GM12878 (cell line): Measurements from ENCODE around the gene NUP62. TPM values are rescaled to one million over a fixed set of nuclear protein-coding genes. Genes with fewer than 3 reads are reported as not detected.

Experiments
- ATAC-seq: fragments of 200-7000 bp; cut with Tn5 transposase; 3 replicates; pipeline ENCODE4 v1.9.1; 2020; ENCODE audit warnings: mild to moderate bottlenecking, moderate library complexity
- BruUV-seq: library from RNA; stranded (reverse); fragments of 400-500 nt; replicated peaks from 2 replicates; lab custom pipeline; 2021; lab: Mats Ljungman, UMichigan
- CTCF ChIA-PET: fragments of 300-600 bp; sonication (Branson Sonifier 250); formaldehyde crosslinking; extraction: SDS; loops from one replicate; lab custom pipeline; 2021; ENCODE audit warnings: inconsistent platforms; lab: Yijun Ruan, JAX
- POLR2A ChIA-PET: fragments of 350-600 bp; formaldehyde crosslinking; extraction: SDS; loops from one replicate; lab custom pipeline; 2021; ENCODE audit warnings: inconsistent platforms; lab: Charles Lee
- RAD21 ChIA-PET: fragments of 300-600 bp; sonication (Branson Sonifier 250); formaldehyde crosslinking; loops from one replicate; lab custom pipeline; 2023; ENCODE audit warnings: antibody characterized with exemption; ENCODE audit not compliant: unreplicated experiment; lab: Charles Lee
- SMC1A ChIA-PET: fragments of 300-600 bp; sonication (Branson Sonifier 250); formaldehyde crosslinking; loops from one replicate; lab custom pipeline; 2023; ENCODE audit not compliant: unreplicated experiment, uncharacterized antibody; lab: Charles Lee
- DNase-seq: peaks from one replicate; pipeline ENCODE4 v3.0.0-alpha.2; 2011; ENCODE audit warnings: low read depth, low spot score
- FAIRE-seq: peaks from 3 replicates; lab custom pipeline; 2011; peaks lifted over from hg19 to GRCh38; lab: Jason Lieb, UNC
- H2AFZ ChIP-seq: 2 replicates; pipeline ENCODE4 v1.6.0; 2011; ENCODE audit warnings: low read depth, low read length, control low read depth; ENCODE audit not compliant: control insufficient read depth
- H3K27ac ChIP-seq: 2 replicates; pipeline ENCODE4 v1.5.1; 2011; ENCODE audit warnings: control low read depth; ENCODE audit not compliant: control insufficient read depth, insufficient read depth
- H3K27me3 ChIP-seq, 2 experiments: replicated peaks in 1 of 2; 2 replicates each; pipeline versions ENCODE4 v1.6.0 to v1.6.1; 2011; ENCODE audit warnings: low read length in 1 of 2; ENCODE audit not compliant: control insufficient read depth in 2 of 2, insufficient read depth in 2 of 2
- H3K36me3 ChIP-seq, 2 experiments: 2 replicates each; pipeline ENCODE4 v1.5.1; 2011; ENCODE audit warnings: low read length in 1 of 2; ENCODE audit not compliant: control insufficient read depth in 2 of 2, insufficient read depth in 2 of 2
- H3K4me1 ChIP-seq: 2 replicates; pipeline ENCODE4 v1.6.1; 2011; ENCODE audit warnings: mild to moderate bottlenecking, low read length, moderate library complexity, mixed read lengths; ENCODE audit not compliant: control insufficient read depth, insufficient read depth
- H3K4me2 ChIP-seq: 2 replicates; pipeline ENCODE4 v1.6.0; 2011; ENCODE audit warnings: control low read depth; ENCODE audit not compliant: control insufficient read depth, insufficient read depth
- H3K4me3 ChIP-seq: fragments of 200-600 bp; sonication (generic); 2 replicates; pipeline ENCODE4 v1.5.1; 2016
- H3K79me2 ChIP-seq: 2 replicates; pipeline ENCODE4 v1.6.0; 2011; ENCODE audit warnings: low read length; ENCODE audit not compliant: control insufficient read depth, insufficient read depth
- H3K9ac ChIP-seq: 2 replicates; pipeline ENCODE4 v1.8.0; 2011; ENCODE audit warnings: low read length, control low read depth, mixed read lengths; ENCODE audit not compliant: control insufficient read depth, insufficient read depth
- H3K9me3 ChIP-seq: replicated peaks from 3 replicates; pipeline ENCODE4 v1.5.1; 2011; ENCODE audit warnings: mild to moderate bottlenecking, low read length; ENCODE audit not compliant: control insufficient read depth, insufficient read depth
- H4K20me1 ChIP-seq: 2 replicates; pipeline ENCODE4 v1.6.0; 2011; ENCODE audit not compliant: control insufficient read depth, insufficient read depth
- BRCA1 ChIP-seq: IDR thresholded peaks from 2 replicates; pipeline ENCODE4 v1.6.1; 2011; ENCODE audit warnings: low read depth, low read length, improper control_type of control experiment
- CBX3 ChIP-seq: fragments of 200-600 bp; sonication (generic); IDR thresholded peaks from 2 replicates; pipeline ENCODE4 v1.6.1; 2016; ENCODE audit warnings: low read depth, borderline replicate concordance
- MXI1 ChIP-seq: fragments of 150-350 bp; IDR thresholded peaks from 2 replicates; pipeline ENCODE4 v1.6.1; 2011; ENCODE audit warnings: low read depth, mild to moderate bottlenecking, inconsistent platforms, low read length, improper control_type of control experiment
- SMAD1 ChIP-seq: fragments of 450-650 bp; IDR thresholded peaks from 2 replicates; pipeline ENCODE4 v1.6.1; 2018; ENCODE audit warnings: mild to moderate bottlenecking, low read depth; ENCODE audit not compliant: partially characterized antibody
- SUZ12 ChIP-seq: fragments of 200-600 bp; sonication (generic); IDR thresholded peaks from one replicate; pipeline ENCODE4 v1.6.1; 2018; ENCODE audit warnings: antibody characterized with exemption, mild to moderate bottlenecking; ENCODE audit not compliant: unreplicated experiment
- ZNF622 ChIP-seq: fragments of 450-650 bp; IDR thresholded peaks from 2 replicates; pipeline ENCODE4 v1.6.1; 2017; ENCODE audit warnings: mild to moderate bottlenecking, inconsistent platforms
- WGBS: methylation state at CpG from one replicate; pipeline ENCODE4 v1.1.6; 2016; ENCODE audit warnings: low lambda C conversion rate; ENCODE audit not compliant: insufficient replicate concordance, insufficient coverage; ENCODE audit errors: missing lambda C conversion rate; 5-methylcytosine and 5-hydroxymethylcytosine counted together
- in situ Hi-C: fragments of 300-500 bp; cut with MboI; formaldehyde crosslinking; loops from 9 replicates; pipeline ENCODE4 v1.14.3; 2018; ENCODE audit warnings: mixed read lengths
- intact Hi-C: fragments of 100-400 bp; cut with micrococcal nuclease; formaldehyde crosslinking; loops from one replicate; pipeline ENCODE4 v1.14.2; 2022; ENCODE audit not compliant: unreplicated experiment
- polyA plus RNA-seq, 11 experiments: library from polyadenylated mRNA; depleted of rRNA in 4 of 11; unstranded in 6 of 11; stranded (reverse) in 5 of 11; fragments of >200 nt; fragmentation: Nextera tagmentation in 4 of 11; fragmentation: Illumina TruSeq in 1 of 11; extraction: Ambion mirVana in 4 of 11; extraction: Trizol in 1 of 11; gene quantifications; 1 replicate in 1 of 11; 2 replicates in 10 of 11; pipeline versions ENCODE4 v1.2.1 to v1.2.3, GENCODE V29; 2011 to 2016; ENCODE audit warnings: inconsistent platforms in 2 of 11, missing spikeins in 2 of 11, low read depth in 1 of 11
- total RNA-seq, 4 experiments: library from RNA; depleted of rRNA in 3 of 4; stranded (reverse); fragments of >200 nt in 3 of 4; fragmentation: Illumina TruSeq in 1 of 4; extraction: Trizol in 1 of 4; gene quantifications; 2 replicates each; pipeline versions ENCODE4 v1.2.1 to v1.2.3, GENCODE V29; 2013 to 2021
- TF ChIP-seq, protein P1 (sequence below): IDR thresholded peaks from 2 replicates; pipeline ENCODE4 v1.6.1; 2011; ENCODE audit warnings: low read depth, low read length, improper control_type of control experiment, borderline replicate concordance
- TF ChIP-seq, protein P2 (sequence below): IDR thresholded peaks from 2 replicates; pipeline ENCODE4 v1.6.1; 2011; ENCODE audit warnings: borderline replicate concordance, low read depth, mild to moderate bottlenecking, moderate library complexity, low read length; ENCODE audit not compliant: insufficient read depth, poor library complexity, severe bottlenecking

Gene NUP62
- total and polyA plus RNA-seq, 10 of the 15 experiments (the other 5 are each of a cell fraction or from before 2014, with no cell fraction given): 19.5 to 110 (median 66.9) TPM

DNA sequence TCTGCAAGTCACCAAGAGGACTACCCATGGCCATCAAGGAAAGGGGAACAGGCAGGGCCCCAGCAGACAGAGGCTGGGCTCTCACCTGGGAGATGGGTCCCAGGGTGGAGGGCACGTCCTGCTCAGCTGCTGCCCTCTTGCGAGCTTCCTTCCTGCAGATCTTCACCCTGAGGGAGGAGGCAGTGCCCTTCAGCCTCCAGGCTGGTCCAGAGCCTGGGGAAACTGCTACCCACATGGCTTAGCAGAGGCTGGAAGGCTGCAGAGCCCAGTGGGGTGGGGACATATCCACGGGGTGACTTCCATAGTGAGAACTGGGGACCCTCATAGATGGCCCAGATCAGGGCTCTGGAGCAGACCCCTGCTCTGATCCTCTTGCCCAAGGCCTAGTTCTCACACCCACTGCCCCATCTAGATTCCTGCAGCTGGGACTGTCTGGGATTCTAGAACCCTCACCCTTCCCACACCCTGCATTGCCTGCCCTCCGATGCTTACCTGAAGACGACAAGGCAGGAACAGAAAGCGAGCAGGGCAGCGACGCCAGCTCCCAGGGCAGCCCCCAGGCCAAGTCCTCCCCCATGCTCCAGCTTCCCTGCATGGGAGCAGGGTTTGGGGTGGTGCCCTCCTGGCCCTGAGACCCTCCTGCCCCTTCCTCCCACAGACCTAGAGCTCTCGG is 22.6 kb upstream of the NUP62 start:
- no peak for FAIRE-seq
- H3K4me3 ChIP-seq: no peak overlapping the region
- no peak overlapping the region for H2AFZ ChIP-seq
- no peaks in the 10 kb centered on the region for H3K36me3 ChIP-seq
- ChIA-PET CTCF (interaction anchor here (0.9 to 1.5 kb wide), 2 partner anchors 14 to 184 kb away, joined by 3 to 5 read pairs; no protein-coding TSS in a partner anchor), RAD21 (no interaction called here), SMC1A (no interaction called here), POLR2A (no interaction called here)
- H3K27me3 ChIP-seq: no peaks in the 10 kb centered on the region; a peak in 1 of 4 replicates
- no peak overlapping the region for H3K4me2 ChIP-seq
- H3K9ac ChIP-seq: no peak overlapping the region
- ATAC-seq: no peak
- intact Hi-C loops (no loop called here), in situ Hi-C loops (no loop called here)
- no peaks in the 10 kb centered on the region for H3K79me2 ChIP-seq
- no TSS peak for BruUV-seq
- peaks cover 17% of the 10 kb centered on the region for H3K4me1 ChIP-seq
- 60% methylated on average over 9 of the region's 9 CpGs for WGBS
- no peaks in the 10 kb centered on the region for H4K20me1 ChIP-seq
- H3K9me3 ChIP-seq: no peaks in the 10 kb centered on the region
- TF ChIP-seq BRCA1 (no peak), ZNF622 (no peak), MXI1 (no peak)
- no peak overlapping the region for H3K27ac ChIP-seq
- DNase-seq: no peak

DNA sequence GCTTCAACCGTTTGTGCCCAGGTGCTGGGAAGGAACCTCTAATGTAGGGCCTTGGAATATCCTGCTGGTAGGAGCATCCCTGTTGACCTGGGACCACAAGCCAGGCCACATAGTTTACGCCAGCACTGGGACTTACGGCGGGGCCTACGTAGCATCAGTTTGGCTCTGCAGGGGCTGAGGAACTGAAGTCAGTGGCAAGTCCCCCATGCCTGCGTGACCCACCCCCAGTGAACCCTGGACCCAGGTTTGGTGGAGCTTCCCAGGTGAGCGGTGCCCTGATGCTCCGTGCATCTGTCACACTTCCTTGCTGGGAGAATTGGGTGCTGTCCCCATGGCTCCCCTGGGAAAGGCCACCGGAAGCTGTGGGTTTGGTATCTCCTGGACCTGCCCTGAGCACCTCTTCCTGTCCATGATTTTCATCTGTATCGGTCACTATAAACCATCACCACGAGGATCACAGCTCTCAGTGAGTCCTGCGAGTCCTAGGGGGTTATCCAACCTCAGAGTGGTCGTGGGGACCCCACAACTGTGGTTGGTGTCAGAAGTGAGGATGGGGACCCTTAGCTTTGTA is 21.7 kb upstream of the NUP62 start:
- H2AFZ ChIP-seq: no peak overlapping the region
- H3K4me3 ChIP-seq: no peak overlapping the region
- H4K20me1 ChIP-seq: no peaks in the 10 kb centered on the region
- H3K9ac ChIP-seq: no peak overlapping the region
- H3K79me2 ChIP-seq: no peaks in the 10 kb centered on the region
- H3K4me1 ChIP-seq: peaks cover 17% of the 10 kb centered on the region
- no peaks in the 10 kb centered on the region for H3K36me3 ChIP-seq
- 40% methylated on average over 13 of the region's 13 CpGs for WGBS
- in situ Hi-C loops: no loop called here
- H3K27ac ChIP-seq: no peak overlapping the region
- no TSS peak for BruUV-seq
- SMC1A ChIA-PET: no interaction called here
- no peak for ATAC-seq
- TF ChIP-seq CBX3 (no peak), SMAD1 (no peak), SUZ12 (no peak)
- TF ChIP-seq, protein P1, sequence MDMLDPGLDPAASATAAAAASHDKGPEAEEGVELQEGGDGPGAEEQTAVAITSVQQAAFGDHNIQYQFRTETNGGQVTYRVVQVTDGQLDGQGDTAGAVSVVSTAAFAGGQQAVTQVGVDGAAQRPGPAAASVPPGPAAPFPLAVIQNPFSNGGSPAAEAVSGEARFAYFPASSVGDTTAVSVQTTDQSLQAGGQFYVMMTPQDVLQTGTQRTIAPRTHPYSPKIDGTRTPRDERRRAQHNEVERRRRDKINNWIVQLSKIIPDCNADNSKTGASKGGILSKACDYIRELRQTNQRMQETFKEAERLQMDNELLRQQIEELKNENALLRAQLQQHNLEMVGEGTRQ: no peak
- TF ChIP-seq, protein P2, sequence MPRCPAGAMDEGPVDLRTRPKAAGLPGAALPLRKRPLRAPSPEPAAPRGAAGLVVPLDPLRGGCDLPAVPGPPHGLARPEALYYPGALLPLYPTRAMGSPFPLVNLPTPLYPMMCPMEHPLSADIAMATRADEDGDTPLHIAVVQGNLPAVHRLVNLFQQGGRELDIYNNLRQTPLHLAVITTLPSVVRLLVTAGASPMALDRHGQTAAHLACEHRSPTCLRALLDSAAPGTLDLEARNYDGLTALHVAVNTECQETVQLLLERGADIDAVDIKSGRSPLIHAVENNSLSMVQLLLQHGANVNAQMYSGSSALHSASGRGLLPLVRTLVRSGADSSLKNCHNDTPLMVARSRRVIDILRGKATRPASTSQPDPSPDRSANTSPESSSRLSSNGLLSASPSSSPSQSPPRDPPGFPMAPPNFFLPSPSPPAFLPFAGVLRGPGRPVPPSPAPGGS: no peak
- H3K4me2 ChIP-seq: no peak overlapping the region
- H3K9me3 ChIP-seq: no peaks in the 10 kb centered on the region
- no peak for FAIRE-seq
- CTCF ChIA-PET: interaction anchor here (1.0 to 1.5 kb wide), 2 partner anchors 13 to 35 kb away, joined by 3 to 5 read pairs; no protein-coding TSS in a partner anchor
- intact Hi-C loops: no loop called here
- RAD21 ChIA-PET: no interaction called here
- POLR2A ChIA-PET: interaction anchor here (0.9 to 1.2 kb wide), 2 partner anchors 75 to 84 kb away, joined by 3 read pairs; partner anchors contain the start of gene ZNF473
- H3K27me3 ChIP-seq: no peaks in the 10 kb centered on the region; a peak in 1 of 4 replicates
- no peak for DNase-seq
